Neural progenitor cell (in vitro differentiated cells): ENCODE measurements around the gene XPO1. TPM values are rescaled to one million over a fixed set of nuclear protein-coding genes. Genes with fewer than 3 reads are reported as not detected.
A peak's percentile ranks its signal among the peaks of the same experiment; 100 is the strongest.

Experiments
- DNase-seq: peaks from one replicate; pipeline ENCODE4 v3.0.0-alpha.2; 2016; ENCODE audit warnings: low spot score
- H2AFZ ChIP-seq: fragments of 200-600 bp; sonication (generic); replicated peaks from 2 replicates; pipeline ENCODE4 v1.6.1; 2016; ENCODE audit warnings: antibody characterized with exemption
- H3F3A ChIP-seq: fragments of 200-600 bp; sonication (generic); 2 replicates; pipeline ENCODE4 v1.6.1; 2016; ENCODE audit warnings: antibody characterized with exemption, low read depth
- H3K27ac ChIP-seq: fragments of 200-600 bp; sonication (generic); 2 replicates; pipeline ENCODE4 v1.5.1; 2016; ENCODE audit warnings: mild to moderate bottlenecking
- H3K27me3 ChIP-seq: fragments of 200-600 bp; sonication (generic); 2 replicates; pipeline ENCODE4 v1.6.1; 2016; ENCODE audit warnings: mild to moderate bottlenecking, moderate library complexity
- H3K36me3 ChIP-seq: fragments of 200-600 bp; sonication (generic); 2 replicates; pipeline ENCODE4 v1.5.1; 2016
- H3K4me1 ChIP-seq: fragments of 200-600 bp; sonication (generic); 2 replicates; pipeline ENCODE4 v1.6.1; 2016; ENCODE audit warnings: mixed run types
- H3K4me2 ChIP-seq: fragments of 200-600 bp; sonication (generic); 2 replicates; pipeline ENCODE4 v1.6.1; 2016
- H3K4me3 ChIP-seq: fragments of 200-600 bp; sonication (generic); 2 replicates; pipeline ENCODE4 v1.5.1; 2016
- H3K79me2 ChIP-seq: fragments of 200-600 bp; sonication (generic); 2 replicates; pipeline ENCODE4 v1.6.1; 2016; ENCODE audit warnings: low read depth
- H3K9ac ChIP-seq: fragments of 200-600 bp; sonication (generic); 2 replicates; pipeline ENCODE4 v1.6.1; 2016
- H3K9me3 ChIP-seq: fragments of 200-600 bp; sonication (generic); 2 replicates; pipeline ENCODE4 v1.5.1; 2016; ENCODE audit warnings: low read depth
- H4K20me1 ChIP-seq: fragments of 200-600 bp; sonication (generic); 2 replicates; pipeline ENCODE4 v1.6.1; 2016; ENCODE audit warnings: low read depth
- H3K27ac Mint-ChIP-seq: 3 replicates; pipeline ENCODE4 v1.8.0; 2021; ENCODE audit warnings: mixed read lengths
- H3K27me3 Mint-ChIP-seq: 2 replicates; pipeline ENCODE4 v1.8.0; 2022; ENCODE audit warnings: low read depth, mild to moderate bottlenecking, inconsistent platforms, moderate library complexity, mixed read lengths; ENCODE audit not compliant: insufficient read depth
- H3K36me3 Mint-ChIP-seq: 3 replicates; pipeline ENCODE4 v1.8.0; 2021; ENCODE audit warnings: mixed read lengths
- H3K4me1 Mint-ChIP-seq: 3 replicates; pipeline ENCODE4 v1.8.0; 2021; ENCODE audit warnings: mixed read lengths
- H3K4me3 Mint-ChIP-seq: 3 replicates; pipeline ENCODE4 v1.8.0; 2021; ENCODE audit warnings: mild to moderate bottlenecking, moderate library complexity, mixed read lengths
- H3K9me3 Mint-ChIP-seq: 3 replicates; pipeline ENCODE4 v1.8.0; 2020; ENCODE audit warnings: mixed read lengths
- CTCF ChIP-seq: fragments of 200-600 bp; sonication (generic); IDR thresholded peaks from 2 replicates; pipeline ENCODE4 v1.5.1; 2017; ENCODE audit warnings: antibody characterized with exemption, mild to moderate bottlenecking
- EZH2 ChIP-seq: fragments of 200-600 bp; sonication (generic); IDR thresholded peaks from 2 replicates; pipeline ENCODE4 v1.6.1; 2017; ENCODE audit warnings: antibody characterized with exemption, mild to moderate bottlenecking, moderate library complexity
- EZH2phosphoT487 ChIP-seq: fragments of 200-600 bp; sonication (generic); IDR thresholded peaks from 2 replicates; pipeline ENCODE4 v1.6.1; 2017; ENCODE audit warnings: antibody characterized with exemption
- total RNA-seq: library from RNA; depleted of rRNA; stranded (reverse); fragments of >200 nt; gene quantifications from 2 replicates; pipeline ENCODE4 v1.2.3, GENCODE V29; 2015; ENCODE audit warnings: low replicate concordance

Gene XPO1
- total RNA-seq, 1 donor from 2014 or later = 681 TPM

GRCh38 chr2:61510674-61511671 lies 27.2 kb downstream of the XPO1 start:
- no peak for TF ChIP-seq EZH2
- Mint-ChIP-seq H3K27ac (no peak overlapping the region), H3K27me3 (no peaks in the 10 kb centered on the region), H3K9me3 (no peaks in the 10 kb centered on the region), H3K4me3 (no peak overlapping the region), H3K4me1 (no peaks in the 10 kb centered on the region), H3K36me3 (peaks cover 37% of the 10 kb centered on the region)
- Histone ChIP-seq H3K9me3 (no peaks in the 10 kb centered on the region), H2AFZ (no peak overlapping the region), H3K9ac (no peak overlapping the region), H3K4me3 (no peak overlapping the region), H3K27ac (peak overlapping the region; percentile 50), H3K79me2 (peaks cover 100% of the 10 kb centered on the region), H3K36me3 (peaks cover 30% of the 10 kb centered on the region), H3K4me1 (peaks cover 4% of the 10 kb centered on the region), H3F3A (peaks cover 29% of the 10 kb centered on the region), H4K20me1 (peaks cover 99% of the 10 kb centered on the region), H3K27me3 (no peaks in the 10 kb centered on the region), H3K4me2 (no peak overlapping the region)
- DNase-seq = no peak

- no peak overlapping the region for H3K27ac ChIP-seq
- no peaks in the 10 kb centered on the region for H3K27me3 ChIP-seq
- no peak overlapping the region for H2AFZ ChIP-seq
- peaks cover 98% of the 10 kb centered on the region for H3K79me2 ChIP-seq
- DNase-seq = no peak
- Mint-ChIP-seq H3K4me3 (no peak overlapping the region), H3K36me3 (peaks cover 28% of the 10 kb centered on the region), H3K27me3 (no peaks in the 10 kb centered on the region), H3K9me3 (no peaks in the 10 kb centered on the region), H3K27ac (no peak overlapping the region), H3K4me1 (no peaks in the 10 kb centered on the region)
- H3K4me3 ChIP-seq = no peak overlapping the region
- no peak overlapping the region for H3K9ac ChIP-seq
- TF ChIP-seq CTCF (no peak), EZH2 (no peak), EZH2phosphoT487 (no peak)
- H3K36me3 ChIP-seq = peaks cover 39% of the 10 kb centered on the region
- peaks cover 98% of the 10 kb centered on the region for H4K20me1 ChIP-seq
- no peaks in the 10 kb centered on the region for H3K9me3 ChIP-seq
- H3K4me2 ChIP-seq = no peak overlapping the region
- no peaks in the 10 kb centered on the region for H3K4me1 ChIP-seq
- peaks cover 28% of the 10 kb centered on the region for H3F3A ChIP-seq
These were observed 33.2 kb downstream of the XPO1 start for GRCh38 chr2:61504949-61505348.

GRCh38 chr2:61499060-61499459 lies 39.1 kb downstream of the XPO1 start:
- Mint-ChIP-seq H3K4me3 (no peak overlapping the region), H3K27me3 (no peaks in the 10 kb centered on the region), H3K36me3 (peaks cover 40% of the 10 kb centered on the region), H3K9me3 (no peaks in the 10 kb centered on the region), H3K4me1 (no peaks in the 10 kb centered on the region), H3K27ac (no peak overlapping the region)
- no peaks in the 10 kb centered on the region for H3K4me1 ChIP-seq
- H3K4me2 ChIP-seq = no peak overlapping the region
- H4K20me1 ChIP-seq = peaks cover 75% of the 10 kb centered on the region
- no peak overlapping the region for H3K4me3 ChIP-seq
- no peaks in the 10 kb centered on the region for H3K27me3 ChIP-seq
- no peaks in the 10 kb centered on the region for H3K9me3 ChIP-seq
- no peak overlapping the region for H2AFZ ChIP-seq
- peaks cover 56% of the 10 kb centered on the region for H3K36me3 ChIP-seq
- H3K9ac ChIP-seq = no peak overlapping the region
- no peak overlapping the region for H3K27ac ChIP-seq
- H3K79me2 ChIP-seq = peaks cover 98% of the 10 kb centered on the region
- no peak for DNase-seq
- TF ChIP-seq EZH2 = no peak
- no peak for TF ChIP-seq EZH2phosphoT487
- TF ChIP-seq CTCF = no peak
- H3F3A ChIP-seq = peaks cover 40% of the 10 kb centered on the region

GRCh38 chr2:61493523-61493942 lies 44.6 kb downstream of the XPO1 start:
- no peaks in the 10 kb centered on the region for H3K27me3 ChIP-seq
- no peaks in the 10 kb centered on the region for H3K9me3 Mint-ChIP-seq
- H3K4me3 ChIP-seq = no peak overlapping the region
- no peaks in the 10 kb centered on the region for H3K4me1 Mint-ChIP-seq
- no peak overlapping the region for H3K27ac Mint-ChIP-seq
- no peaks in the 10 kb centered on the region for H3K9me3 ChIP-seq
- DNase-seq = no peak
- H3K27ac ChIP-seq = no peak overlapping the region
- peaks cover 44% of the 10 kb centered on the region for H3K36me3 Mint-ChIP-seq
- no peaks in the 10 kb centered on the region for H3K4me1 ChIP-seq
- H3K79me2 ChIP-seq = peaks cover 95% of the 10 kb centered on the region
- TF ChIP-seq EZH2phosphoT487 (no peak), EZH2 (no peak), CTCF (no peak)
- no peak overlapping the region for H3K4me2 ChIP-seq
- H3K9ac ChIP-seq = no peak overlapping the region
- peaks cover 47% of the 10 kb centered on the region for H3F3A ChIP-seq
- H3K36me3 ChIP-seq = peaks cover 62% of the 10 kb centered on the region
- no peak overlapping the region for H2AFZ ChIP-seq
- no peak overlapping the region for H3K4me3 Mint-ChIP-seq
- H3K27me3 Mint-ChIP-seq = peaks cover 2% of the 10 kb centered on the region
- peaks cover 29% of the 10 kb centered on the region for H4K20me1 ChIP-seq
